LNCAP (cell line): ENCODE data around the gene CEACAM4.

Source experiments
- CTCF ChIP-seq: fragments of 450-650 bp; IDR thresholded peaks from 2 replicates; pipeline ENCODE4 v1.5.1; 2017; ENCODE audit warnings: mild to moderate bottlenecking

Gene CEACAM4

DNA sequence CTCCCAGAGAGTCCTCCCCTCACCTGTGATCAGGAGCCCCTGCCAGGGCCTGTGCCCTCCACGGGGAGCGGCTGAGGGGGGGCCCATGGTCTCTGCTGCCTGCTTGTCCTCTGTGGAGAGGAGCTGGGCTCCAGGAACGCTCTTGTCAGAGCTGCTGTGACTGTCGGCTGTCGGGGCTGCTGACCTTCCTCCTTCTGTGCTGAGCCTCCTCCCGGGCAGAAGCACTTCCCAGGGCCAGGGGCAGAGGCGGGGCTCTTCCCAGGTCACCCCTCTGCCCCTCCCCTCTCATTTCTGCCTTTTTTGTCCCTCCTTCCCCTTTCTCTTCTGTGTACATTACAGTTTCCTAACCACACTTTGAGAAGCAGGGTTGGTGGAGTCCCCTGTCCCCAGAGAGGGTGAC, at the start of gene CEACAM4:
Gene CEACAM4 (minus strand): TSS at position 198 of the 400 bp plus-strand sequence. CDS start 111 bp downstream, at position 87.
- TF ChIP-seq CTCF: no peak

DNA sequence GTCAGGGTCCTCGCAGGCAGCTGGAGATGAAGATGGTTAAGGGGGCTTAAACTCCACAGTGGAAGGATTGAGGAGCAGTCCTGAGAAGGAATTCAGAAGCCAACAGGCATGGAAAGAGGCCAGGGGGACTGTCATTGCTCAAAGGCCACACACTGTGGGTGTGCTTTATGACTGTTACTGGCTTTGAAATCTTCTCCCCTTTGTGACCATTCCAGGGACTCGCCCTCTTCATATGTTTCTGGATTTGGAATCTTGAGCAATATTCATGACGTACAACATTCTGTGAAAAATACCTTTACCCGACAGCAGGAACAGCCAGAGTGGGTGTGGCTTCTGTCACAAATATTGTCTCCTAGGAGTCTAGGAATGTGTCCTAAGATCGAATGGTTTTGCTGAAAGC, 44.6 kb upstream of the CEACAM4 start:
- no peak for TF ChIP-seq CTCF

- no peak for TF ChIP-seq CTCF
Observed at GRCh38 chr19:41670755-41671154, 43.9 kb upstream of the CEACAM4 start.

DNA sequence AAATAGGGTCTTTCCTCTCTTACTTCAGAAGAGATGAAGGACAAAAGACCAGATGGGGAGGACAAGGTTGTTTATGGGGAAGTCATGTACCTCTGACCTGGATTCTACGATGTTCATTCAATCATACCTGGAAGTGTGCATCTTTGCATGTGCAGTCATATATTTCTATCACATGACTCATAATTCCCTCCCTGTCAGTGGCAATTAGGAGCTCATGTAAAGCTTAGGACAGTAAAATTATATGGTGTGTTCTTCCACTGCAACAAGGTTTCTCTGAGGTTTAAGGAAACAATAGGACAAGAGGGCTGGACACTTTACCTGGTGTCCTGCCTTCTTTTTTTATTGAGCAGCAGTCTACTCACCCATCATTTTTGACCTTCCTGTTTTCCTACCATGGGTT, 41.4 kb upstream of the CEACAM4 start:
- TF ChIP-seq CTCF: no peak

GRCh38 chr19:41666075-41666474, 39.2 kb upstream of the CEACAM4 start:
- no peak for TF ChIP-seq CTCF

GRCh38 chr19:41657157-41657556, 30.3 kb upstream of the CEACAM4 start:
- no peak for TF ChIP-seq CTCF

GRCh38 chr19:41652250-41652649, 25.4 kb upstream of the CEACAM4 start:
- TF ChIP-seq CTCF: no peak

- TF ChIP-seq CTCF: no peak
Observed at GRCh38 chr19:41649827-41650226, 23.0 kb upstream of the CEACAM4 start.
